Breast epithelium (tissue), 3 donors: ENCODE data around the gene KIAA1549.

Experiments used
- POLR2A ChIP-seq: fragments of 450-650 bp; IDR thresholded peaks from one replicate; pipeline ENCODE4 v1.6.1; 2016; ENCODE audit warnings: antibody characterized with exemption, mild to moderate bottlenecking, moderate library complexity
- POLR2AphosphoS5 ChIP-seq, 3 donors: sonication (generic); formaldehyde crosslinking; IDR thresholded peaks; one replicate each; pipeline ENCODE4 v1.6.1; 2017; ENCODE audit warnings: antibody characterized with exemption in 3 of 3
- TF ChIP-seq, protein P1 (sequence below), 3 donors: fragments of 450-650 bp; IDR thresholded peaks; one replicate each; pipeline ENCODE4 v1.5.1; 2016 to 2017; ENCODE audit warnings: antibody characterized with exemption in 3 of 3, mild to moderate bottlenecking in 3 of 3, moderate library complexity in 3 of 3

DNA sequence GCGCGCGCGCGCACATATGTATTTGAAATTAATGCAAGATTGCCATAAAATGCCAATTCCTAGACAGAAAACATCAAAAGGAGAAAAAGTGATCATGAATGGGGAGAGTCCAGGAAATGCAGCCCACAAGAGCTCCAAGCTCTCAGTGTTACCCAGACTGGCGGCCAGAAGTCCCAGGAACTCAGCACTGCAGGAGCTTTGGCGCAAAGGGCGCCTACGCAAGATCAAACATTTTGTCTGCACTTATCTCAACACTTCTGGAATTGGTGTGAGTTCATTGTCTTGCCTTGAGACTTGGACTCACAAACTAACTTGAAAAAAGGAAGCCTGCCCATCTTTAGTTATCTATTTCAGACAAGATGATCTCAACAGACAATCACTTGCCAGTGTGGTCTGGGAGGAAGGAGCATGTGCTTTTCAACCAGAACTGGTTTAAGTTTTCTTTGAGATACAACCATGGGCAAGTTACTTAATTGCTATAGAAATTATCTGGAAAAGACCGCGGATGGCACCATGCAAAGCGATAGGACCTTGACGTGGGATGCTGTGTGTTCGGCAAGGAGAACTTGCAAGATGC is 77.2 kb downstream of the KIAA1549 start:
- TF ChIP-seq, protein P1, sequence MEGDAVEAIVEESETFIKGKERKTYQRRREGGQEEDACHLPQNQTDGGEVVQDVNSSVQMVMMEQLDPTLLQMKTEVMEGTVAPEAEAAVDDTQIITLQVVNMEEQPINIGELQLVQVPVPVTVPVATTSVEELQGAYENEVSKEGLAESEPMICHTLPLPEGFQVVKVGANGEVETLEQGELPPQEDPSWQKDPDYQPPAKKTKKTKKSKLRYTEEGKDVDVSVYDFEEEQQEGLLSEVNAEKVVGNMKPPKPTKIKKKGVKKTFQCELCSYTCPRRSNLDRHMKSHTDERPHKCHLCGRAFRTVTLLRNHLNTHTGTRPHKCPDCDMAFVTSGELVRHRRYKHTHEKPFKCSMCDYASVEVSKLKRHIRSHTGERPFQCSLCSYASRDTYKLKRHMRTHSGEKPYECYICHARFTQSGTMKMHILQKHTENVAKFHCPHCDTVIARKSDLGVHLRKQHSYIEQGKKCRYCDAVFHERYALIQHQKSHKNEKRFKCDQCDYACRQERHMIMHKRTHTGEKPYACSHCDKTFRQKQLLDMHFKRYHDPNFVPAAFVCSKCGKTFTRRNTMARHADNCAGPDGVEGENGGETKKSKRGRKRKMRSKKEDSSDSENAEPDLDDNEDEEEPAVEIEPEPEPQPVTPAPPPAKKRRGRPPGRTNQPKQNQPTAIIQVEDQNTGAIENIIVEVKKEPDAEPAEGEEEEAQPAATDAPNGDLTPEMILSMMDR (IDR thresholded peaks at IDR 0.05): no peak
- no peak for TF ChIP-seq POLR2A
- no peak for TF ChIP-seq POLR2AphosphoS5 (IDR thresholded peaks at IDR 0.05)
